ENCODE data around the gene SLC39A10.

Gene SLC39A10

GRCh38 chr2:195763866-195764265 lies 106.8 kb downstream of the SLC39A10 start:
- DNase-seq (ENCODE audit: low read depth), result no peak
- no peak for TF ChIP-seq CTCF (conservative IDR thresholded peaks at IDR 0.05; ENCODE audit: low read depth, low read length)
- H3K4me3 ChIP-seq (ENCODE audit: low read length), result no peak overlapping the region

GRCh38 chr2:195766691-195767090 lies 109.7 kb downstream of the SLC39A10 start:
- no peak overlapping the region for H3K4me3 ChIP-seq (ENCODE audit: low read length)
- no peak for TF ChIP-seq CTCF (conservative IDR thresholded peaks at IDR 0.05; ENCODE audit: low read depth, low read length)
- DNase-seq (ENCODE audit: low read depth), result no peak

GRCh38 chr2:195768431-195768830 lies 111.4 kb downstream of the SLC39A10 start:
- DNase-seq (ENCODE audit: low read depth), result peak; percentile 2
- no peak overlapping the region for H3K4me3 ChIP-seq (ENCODE audit: low read length)
- no peak for TF ChIP-seq CTCF (conservative IDR thresholded peaks at IDR 0.05; ENCODE audit: low read depth, low read length)

GRCh38 chr2:195769975-195770374 lies 112.9 kb downstream of the SLC39A10 start:
- no peak for DNase-seq (ENCODE audit: low read depth)
- no peak for TF ChIP-seq CTCF (conservative IDR thresholded peaks at IDR 0.05; ENCODE audit: low read depth, low read length)
- H3K4me3 ChIP-seq (ENCODE audit: low read length), result no peak overlapping the region

- H3K4me3 ChIP-seq (ENCODE audit: low read length), result no peak overlapping the region
- no peak for TF ChIP-seq CTCF (conservative IDR thresholded peaks at IDR 0.05; ENCODE audit: low read depth, low read length)
- no peak for DNase-seq (ENCODE audit: low read depth)
These were observed 122.5 kb downstream of the SLC39A10 start for GRCh38 chr2:195779491-195779890.

- no peak for DNase-seq (ENCODE audit: low read depth)
- no peak overlapping the region for H3K4me3 ChIP-seq (ENCODE audit: low read length)
- TF ChIP-seq CTCF (conservative IDR thresholded peaks at IDR 0.05; ENCODE audit: low read depth, low read length), result no peak
These were observed 125.1 kb downstream of the SLC39A10 start for GRCh38 chr2:195782156-195782555.
